Measurements from ENCODE around the gene POLRMT. TPM values are rescaled to one million over a fixed set of nuclear protein-coding genes. Genes with fewer than 3 reads are reported as not detected.

The POLRMT gene
- total RNA-seq, 1 experiment from 2014 or later, result 139 TPM

- no peaks in the 10 kb centered on the region for H3K27me3 Mint-ChIP-seq (ENCODE audit: low read depth)
- ChIA-PET CTCF (no interaction called here), POLR2A (no interaction called here)
- no peak overlapping the region for H3K27ac Mint-ChIP-seq
- H3K4me1 Mint-ChIP-seq, result no peaks in the 10 kb centered on the region
- H3K4me3 Mint-ChIP-seq, result no peak overlapping the region
- TF ChIP-seq ZNF512 (CRISPR knock-in tag; IDR thresholded peaks at IDR 0.05; ENCODE audit: borderline replicate concordance), result no peak
- no peaks in the 10 kb centered on the region for H3K36me3 Mint-ChIP-seq
- no peak for ATAC-seq
- H3K9me3 Mint-ChIP-seq, result no peaks in the 10 kb centered on the region
- no peak for DNase-seq (ENCODE audit: low spot score)
Observed at GRCh38 chr19:651991-652390, 18.7 kb upstream of the POLRMT start.

GRCh38 chr19:651114-651818, 17.9 kb upstream of the POLRMT start:
- Mint-ChIP-seq H3K4me3 (no peak overlapping the region), H3K9me3 (no peaks in the 10 kb centered on the region)
- CTCF ChIA-PET, result no interaction called here

GRCh38 chr19:650121-650520, 16.8 kb upstream of the POLRMT start:
- ChIA-PET POLR2A (interaction anchor here (0.6 kb wide), 1 partner anchor 9 kb away, joined by 3 read pairs; no protein-coding TSS in a partner anchor), CTCF (interaction anchor here (0.7 kb wide), 1 partner anchor 395 kb away, joined by 5 read pairs; no protein-coding TSS in a partner anchor)
- Mint-ChIP-seq H3K4me3 (no peak overlapping the region), H3K36me3 (no peaks in the 10 kb centered on the region), H3K4me1 (no peaks in the 10 kb centered on the region), H3K27ac (no peak overlapping the region), H3K9me3 (no peaks in the 10 kb centered on the region), H3K27me3 (ENCODE audit: low read depth) (no peaks in the 10 kb centered on the region)
- ATAC-seq, result no peak
- DNase-seq (ENCODE audit: low spot score), result no peak
- TF ChIP-seq ZBTB43 (CRISPR knock-in tag; IDR thresholded peaks at IDR 0.05) (no peak), EMX1 (CRISPR knock-in tag; IDR thresholded peaks at IDR 0.05) (no peak), NR1H2 (CRISPR knock-in tag; IDR thresholded peaks at IDR 0.05) (no peak), ARID4B (CRISPR knock-in tag; IDR thresholded peaks at IDR 0.05; ENCODE audit: borderline replicate concordance) (no peak), ERG (CRISPR knock-in tag; IDR thresholded peaks at IDR 0.05) (no peak), CREB1 (CRISPR knock-in tag; IDR thresholded peaks at IDR 0.05) (no peak), SOX15 (CRISPR knock-in tag; IDR thresholded peaks at IDR 0.05) (no peak)

More at GRCh38 chr19:651114-651818, 17.9 kb upstream of the POLRMT start:
- no peak for ATAC-seq
- DNase-seq (ENCODE audit: low spot score), result no peak
- no peaks in the 10 kb centered on the region for H3K27me3 Mint-ChIP-seq (ENCODE audit: low read depth)
- no peaks in the 10 kb centered on the region for H3K4me1 Mint-ChIP-seq
- no peaks in the 10 kb centered on the region for H3K36me3 Mint-ChIP-seq
- POLR2A ChIA-PET, result no interaction called here
- H3K27ac Mint-ChIP-seq, result no peak overlapping the region
- TF ChIP-seq AR (CRISPR knock-in tag; IDR thresholded peaks at IDR 0.05), result no peak
- no peak for TF ChIP-seq HMGA2 (CRISPR knock-in tag; IDR thresholded peaks at IDR 0.05)
- no peak for TF ChIP-seq CBFB (CRISPR knock-in tag; IDR thresholded peaks at IDR 0.05; ENCODE audit: low read depth)
- TF ChIP-seq FOXP1 (CRISPR knock-in tag; IDR thresholded peaks at IDR 0.05; ENCODE audit: borderline replicate concordance), result no peak
- no peak for TF ChIP-seq ZBTB43 (CRISPR knock-in tag; IDR thresholded peaks at IDR 0.05)
- TF ChIP-seq SOX15 (CRISPR knock-in tag; IDR thresholded peaks at IDR 0.05), result no peak
- no peak for TF ChIP-seq GTF2I (CRISPR knock-in tag; conservative IDR thresholded peaks at IDR 0.05)
